Cortex of kidney (tissue), 1 donor: Measurements from ENCODE around the gene SMAD4.
"Not testable (repeated sequence)": the region's sequence is repeated elsewhere in the genome, so short reads cannot be mapped to it uniquely, and the experiment has no call there.

Experiments used
- DNase-seq: peaks from one replicate; lab custom pipeline; 2025; lab: John Stamatoyannopoulos, UW

The SMAD4 gene

DNA sequence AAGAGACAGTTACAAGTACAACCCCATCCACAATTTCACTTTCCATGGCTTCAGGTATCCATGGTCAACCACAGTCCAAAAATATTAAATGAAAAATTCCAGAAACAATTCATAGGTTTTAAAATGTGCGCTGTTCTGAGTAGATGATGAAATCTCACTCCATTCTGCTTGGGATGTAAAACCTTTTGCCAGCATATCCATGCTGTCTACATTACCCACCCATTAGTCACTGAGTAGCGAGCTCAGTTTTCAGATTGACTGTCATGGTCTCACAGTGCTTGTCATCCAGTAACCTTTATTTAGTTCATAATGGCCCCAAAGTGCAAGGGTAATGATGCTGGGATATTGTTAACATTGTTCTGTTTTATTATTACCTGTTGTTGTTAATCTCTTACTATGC lies 40.5 kb downstream of the SMAD4 start:
- no peak for DNase-seq

DNA sequence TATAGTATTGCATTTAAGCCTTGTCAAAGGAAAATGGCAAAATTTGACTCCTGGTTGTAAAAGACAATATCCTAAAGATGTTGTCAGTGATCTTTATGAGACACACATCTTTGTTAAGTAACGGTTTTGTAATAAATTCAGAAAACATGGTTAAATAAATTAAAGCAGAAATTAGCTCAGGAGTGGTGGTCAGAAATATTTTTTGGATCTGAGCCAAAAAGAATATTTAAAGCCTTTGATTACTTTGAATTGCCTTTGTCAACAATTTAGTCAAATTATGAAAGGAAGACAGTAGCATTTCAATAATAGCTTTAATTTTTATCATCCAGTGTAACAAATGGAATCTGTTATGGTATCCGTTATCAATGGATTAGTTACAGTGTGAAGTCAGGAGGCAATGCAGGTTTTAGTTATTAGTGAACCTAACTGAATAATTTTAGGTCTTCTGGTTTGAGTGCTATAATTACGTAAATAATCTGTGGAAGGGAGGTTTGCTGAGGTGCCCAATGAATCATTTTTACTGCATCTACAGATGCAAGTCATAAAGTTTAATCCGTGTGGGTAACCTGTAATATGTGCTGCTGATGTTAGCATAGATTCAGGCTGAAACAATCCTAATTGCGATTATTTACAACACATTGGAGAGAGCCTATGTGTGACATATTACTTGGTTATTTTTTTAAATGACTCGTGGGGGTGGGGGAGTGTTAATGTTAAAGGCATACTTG lies 42.7 kb downstream of the SMAD4 start:
- DNase-seq = no peak

DNA sequence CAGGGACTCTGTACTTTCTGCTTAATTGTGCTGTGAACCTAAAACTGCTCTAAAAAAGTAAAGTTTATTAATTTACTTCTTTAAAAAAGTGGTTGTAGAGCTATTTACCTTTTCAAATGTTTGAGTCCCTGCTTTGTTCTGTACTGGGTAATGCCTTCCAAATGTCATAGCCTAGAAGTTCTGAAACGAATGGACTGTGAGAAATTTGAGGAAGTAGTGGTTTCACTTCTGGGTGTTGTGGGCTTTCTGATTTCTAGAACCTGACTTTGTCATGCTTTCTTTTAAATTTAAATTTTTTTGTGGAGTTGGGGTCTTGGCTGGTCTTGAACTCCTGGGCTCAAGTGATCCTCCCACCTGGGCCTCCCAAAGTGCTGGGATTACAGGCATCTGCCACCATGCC lies 44.6 kb downstream of the SMAD4 start:
- DNase-seq = no peak

GRCh38 chr18:51076503-51076902 lies 46.5 kb downstream of the SMAD4 start:
- no peak for DNase-seq

- DNase-seq = no peak
Measured at GRCh38 chr18:51077217-51077616, 47.2 kb downstream of the SMAD4 start.

GRCh38 chr18:51078026-51078425 lies 48.0 kb downstream of the SMAD4 start:
- no peak for DNase-seq

DNA sequence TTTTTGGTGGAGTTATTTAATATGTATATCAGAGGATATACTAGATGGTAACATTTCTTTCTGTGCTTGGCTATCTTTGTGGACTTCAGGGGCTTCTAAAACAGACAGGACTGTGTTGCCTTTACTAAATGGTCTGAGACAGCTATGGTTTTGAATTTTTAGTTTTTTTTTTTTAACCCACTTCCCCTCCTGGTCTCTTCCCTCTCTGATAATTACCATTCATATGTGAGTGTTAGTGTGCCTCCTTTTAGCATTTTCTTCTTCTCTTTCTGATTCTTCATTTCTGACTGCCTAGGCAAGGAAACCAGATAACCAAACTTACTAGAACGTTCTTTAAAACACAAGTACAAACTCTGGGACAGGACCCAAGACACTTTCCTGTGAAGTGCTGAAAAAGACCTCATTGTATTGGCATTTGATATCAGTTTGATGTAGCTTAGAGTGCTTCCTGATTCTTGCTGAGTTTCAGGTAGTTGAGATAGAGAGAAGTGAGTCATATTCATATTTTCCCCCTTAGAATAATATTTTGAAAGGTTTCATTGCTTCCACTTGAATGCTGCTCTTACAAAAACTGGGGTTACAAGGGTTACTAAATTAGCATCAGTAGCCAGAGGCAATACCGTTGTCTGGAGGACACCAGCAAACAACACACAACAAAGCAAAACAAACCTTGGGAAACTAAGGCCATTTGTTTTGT lies 52.7 kb downstream of the SMAD4 start:
- DNase-seq = no peak

DNA sequence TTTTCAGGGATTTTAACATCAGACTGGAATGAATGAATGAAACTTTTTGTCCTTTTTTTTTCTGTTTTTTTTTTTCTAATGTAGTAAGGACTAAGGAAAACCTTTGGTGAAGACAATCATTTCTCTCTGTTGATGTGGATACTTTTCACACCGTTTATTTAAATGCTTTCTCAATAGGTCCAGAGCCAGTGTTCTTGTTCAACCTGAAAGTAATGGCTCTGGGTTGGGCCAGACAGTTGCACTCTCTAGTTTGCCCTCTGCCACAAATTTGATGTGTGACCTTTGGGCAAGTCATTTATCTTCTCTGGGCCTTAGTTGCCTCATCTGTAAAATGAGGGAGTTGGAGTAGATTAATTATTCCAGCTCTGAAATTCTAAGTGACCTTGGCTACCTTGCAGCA lies 53.4 kb downstream of the SMAD4 start:
- DNase-seq = no peak

DNA sequence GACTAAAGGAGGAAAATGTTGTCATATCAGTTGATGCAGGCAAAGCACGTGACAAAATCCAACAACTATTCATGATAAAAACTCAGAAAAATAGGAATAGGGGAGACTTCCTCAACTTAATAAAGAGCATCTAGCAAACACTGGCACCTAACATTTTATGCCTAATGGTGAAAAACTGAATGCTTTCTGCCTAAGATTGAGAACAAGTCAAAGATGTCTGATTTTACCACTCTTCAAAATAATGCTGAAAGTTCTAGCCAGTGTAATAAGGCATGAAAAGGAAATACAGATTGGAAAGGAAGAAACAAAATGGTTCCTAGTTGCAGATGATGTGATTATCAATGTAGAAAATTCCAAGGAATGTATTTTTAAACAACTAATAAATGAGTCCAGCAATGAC lies 58.4 kb downstream of the SMAD4 start:
- no peak for DNase-seq

DNA sequence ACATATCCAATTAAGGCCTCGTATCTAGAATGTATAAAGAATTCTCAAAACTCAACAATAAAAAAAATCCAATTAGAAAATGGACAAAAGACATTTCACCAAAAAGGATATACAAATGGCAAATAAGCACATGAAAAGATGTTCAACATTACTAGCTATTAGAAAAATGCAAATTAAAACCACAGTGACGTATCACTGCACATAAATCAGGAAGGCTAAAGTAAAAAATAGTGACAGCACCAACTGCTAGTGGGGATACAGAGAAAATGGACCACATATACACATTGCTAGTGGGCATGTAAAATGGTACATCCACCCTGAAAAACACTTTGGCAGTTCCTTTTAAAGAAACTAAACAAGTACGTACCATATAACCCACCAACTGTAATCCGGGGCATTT lies 59.7 kb downstream of the SMAD4 start:
- DNase-seq = no peak

- no peak for DNase-seq
Measured at GRCh38 chr18:51091270-51091669, 61.3 kb downstream of the SMAD4 start.

DNA sequence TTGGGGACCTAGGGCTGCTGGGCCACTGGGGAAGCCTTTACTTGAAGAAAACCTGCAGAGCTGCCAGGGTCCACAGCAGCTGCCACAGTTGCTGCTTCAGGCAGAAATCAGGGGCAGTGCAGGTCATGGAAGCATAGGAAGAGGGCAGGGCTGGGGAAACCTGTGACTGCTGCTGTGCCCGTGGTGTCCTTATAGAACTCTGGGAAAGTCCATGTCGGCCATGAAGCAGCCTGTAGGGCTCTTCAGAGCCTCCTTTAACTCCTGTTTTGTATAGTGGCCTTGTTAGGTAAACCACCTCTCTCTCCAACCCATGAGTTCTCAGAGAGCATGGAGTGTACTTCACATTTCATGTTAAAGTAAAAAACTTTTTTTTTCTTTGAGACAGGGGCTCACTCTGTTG lies 62.1 kb downstream of the SMAD4 start:
- no peak for DNase-seq

DNA sequence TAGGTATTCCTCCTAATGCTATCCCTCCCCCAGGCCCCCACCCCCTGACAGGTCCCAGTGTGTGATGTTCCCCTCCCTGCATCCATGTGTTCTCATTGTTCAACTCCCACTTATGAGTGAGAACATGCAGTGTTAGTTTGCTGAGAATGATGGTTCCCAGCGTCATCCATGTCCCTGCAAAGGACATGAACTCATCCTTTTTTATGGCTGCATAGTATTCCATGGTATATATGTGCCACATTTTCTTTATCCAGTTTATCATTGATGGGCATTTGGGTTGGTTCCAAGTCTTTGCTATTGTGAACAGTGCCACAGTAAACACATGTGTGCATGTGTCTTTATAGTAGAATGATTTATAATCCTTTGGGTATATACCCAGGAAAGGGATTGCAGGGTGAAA lies 63.0 kb downstream of the SMAD4 start:
- not testable (repeated sequence) for DNase-seq

- DNase-seq = no peak
Measured at GRCh38 chr18:51097021-51097822, 67.2 kb downstream of the SMAD4 start.

GRCh38 chr18:51098082-51098481 lies 68.1 kb downstream of the SMAD4 start:
- DNase-seq = no peak

DNA sequence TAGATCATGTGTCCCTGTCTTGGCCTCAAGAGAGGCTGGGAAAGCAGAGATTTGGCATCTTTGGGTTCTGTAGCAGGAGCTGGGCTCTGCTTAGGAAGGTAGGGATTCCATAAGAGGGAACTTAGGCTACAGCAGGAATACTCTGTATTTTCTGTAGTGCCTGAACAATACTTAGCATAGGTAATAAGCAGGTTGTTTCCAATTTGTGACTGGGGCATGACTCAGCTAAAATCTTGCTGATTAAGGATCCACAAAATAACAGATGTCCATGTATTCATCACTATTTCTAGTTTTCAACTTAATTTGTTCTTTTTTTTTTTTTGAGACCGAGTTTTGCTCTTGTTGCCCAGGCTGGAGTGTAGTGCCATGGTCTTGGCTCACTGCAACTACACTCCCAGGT lies 68.5 kb downstream of the SMAD4 start:
- no peak for DNase-seq

DNA sequence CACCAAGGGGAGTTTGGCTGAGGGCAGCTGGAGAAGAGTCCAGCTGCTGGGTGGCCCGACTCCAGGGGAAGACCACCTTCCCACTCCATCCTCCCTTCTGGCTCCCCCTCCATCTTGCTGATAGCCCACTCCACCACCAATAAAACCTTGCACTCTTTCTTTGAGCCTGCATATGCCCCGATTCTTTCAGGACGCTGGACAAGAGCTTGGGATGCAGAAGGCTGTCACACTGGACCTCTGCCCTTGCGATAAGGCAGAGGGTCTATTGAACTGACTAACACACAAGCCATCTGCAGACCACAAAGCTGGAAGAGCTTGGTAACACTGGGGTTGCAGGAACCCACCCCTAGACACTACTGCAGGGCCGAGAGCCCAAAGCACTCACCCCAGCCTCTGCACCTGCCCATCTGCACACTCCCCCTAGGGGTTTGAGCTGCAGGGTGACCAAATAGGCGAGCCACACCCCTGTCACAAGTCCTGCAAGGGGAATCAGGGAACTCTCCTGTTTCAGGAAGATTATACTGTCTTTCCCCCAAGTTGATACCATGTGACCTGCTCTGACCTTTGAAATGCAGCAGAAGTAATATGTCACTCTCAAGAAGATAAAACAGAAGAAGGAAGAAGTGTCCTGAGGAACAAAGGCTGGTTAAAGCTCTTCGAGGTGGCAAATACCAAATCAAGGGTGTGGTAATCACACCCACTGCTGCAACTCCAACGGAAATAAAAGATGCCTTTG lies 70.5 kb downstream of the SMAD4 start:
- no peak for DNase-seq

- no peak for DNase-seq
Measured at GRCh38 chr18:51107082-51107481, 77.1 kb downstream of the SMAD4 start.

GRCh38 chr18:51107598-51108305 lies 77.7 kb downstream of the SMAD4 start:
- DNase-seq = no peak

- DNase-seq = no peak
Measured at GRCh38 chr18:51108330-51108729, 78.3 kb downstream of the SMAD4 start.

- no peak for DNase-seq
Measured at GRCh38 chr18:51110073-51110797, 80.2 kb downstream of the SMAD4 start.
